ENCODE results near the gene TRIO.

The TRIO gene

DNA sequence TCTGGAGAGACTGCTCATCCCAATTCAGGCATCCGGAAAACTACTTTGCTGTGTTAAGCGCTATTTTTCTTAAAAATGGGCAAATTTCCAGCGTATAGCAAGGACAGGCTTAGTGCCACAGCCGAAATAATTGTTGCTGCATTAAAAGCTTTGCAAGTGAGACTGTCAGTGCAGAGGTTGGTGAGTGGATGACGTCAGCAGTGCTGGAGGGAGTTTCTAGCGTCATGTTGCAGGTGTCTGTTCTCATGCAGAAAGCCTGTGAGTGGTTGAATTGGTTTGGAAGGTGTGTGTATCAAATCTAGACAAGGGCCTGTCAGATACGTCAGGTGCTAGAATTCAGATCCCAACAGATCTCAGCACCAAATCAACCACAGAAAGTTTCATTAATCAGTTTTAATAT is 204.4 kb downstream of the TRIO start:
- Histone ChIP-seq H3K79me2 (ENCODE audit: insufficient read depth, low read length) (no peaks in the 10 kb centered on the region), H3K4me2 (ENCODE audit: low read depth, low read length, poor library complexity, severe bottlenecking) (no peak overlapping the region), H3K4me3 (ENCODE audit: insufficient read depth, low read length, poor library complexity, severe bottlenecking) (no peak overlapping the region), H3K27ac (ENCODE audit: low read depth, low read length) (no peak overlapping the region), H3F3A (ENCODE audit: insufficient read depth) (no peaks in the 10 kb centered on the region), H3K36me3 (ENCODE audit: low read length) (no peaks in the 10 kb centered on the region), H3K27me3 (ENCODE audit: low read length) (no peaks in the 10 kb centered on the region), H3K9me3 (ENCODE audit: insufficient read depth, low read length) (no peaks in the 10 kb centered on the region), H3K9ac (ENCODE audit: low read length) (no peak overlapping the region), H4K20me1 (ENCODE audit: low read depth, low read length) (no peaks in the 10 kb centered on the region), H2AFZ (ENCODE audit: low read depth, low read length, severe bottlenecking) (no peak overlapping the region), H3K9me2 (replicated peaks; ENCODE audit: insufficient read depth, low read length) (no peaks in the 10 kb centered on the region)
- TF ChIP-seq EZH2phosphoT487 (conservative IDR thresholded peaks at IDR 0.05; ENCODE audit: low read length) = no peak
- TF ChIP-seq, protein P1, sequence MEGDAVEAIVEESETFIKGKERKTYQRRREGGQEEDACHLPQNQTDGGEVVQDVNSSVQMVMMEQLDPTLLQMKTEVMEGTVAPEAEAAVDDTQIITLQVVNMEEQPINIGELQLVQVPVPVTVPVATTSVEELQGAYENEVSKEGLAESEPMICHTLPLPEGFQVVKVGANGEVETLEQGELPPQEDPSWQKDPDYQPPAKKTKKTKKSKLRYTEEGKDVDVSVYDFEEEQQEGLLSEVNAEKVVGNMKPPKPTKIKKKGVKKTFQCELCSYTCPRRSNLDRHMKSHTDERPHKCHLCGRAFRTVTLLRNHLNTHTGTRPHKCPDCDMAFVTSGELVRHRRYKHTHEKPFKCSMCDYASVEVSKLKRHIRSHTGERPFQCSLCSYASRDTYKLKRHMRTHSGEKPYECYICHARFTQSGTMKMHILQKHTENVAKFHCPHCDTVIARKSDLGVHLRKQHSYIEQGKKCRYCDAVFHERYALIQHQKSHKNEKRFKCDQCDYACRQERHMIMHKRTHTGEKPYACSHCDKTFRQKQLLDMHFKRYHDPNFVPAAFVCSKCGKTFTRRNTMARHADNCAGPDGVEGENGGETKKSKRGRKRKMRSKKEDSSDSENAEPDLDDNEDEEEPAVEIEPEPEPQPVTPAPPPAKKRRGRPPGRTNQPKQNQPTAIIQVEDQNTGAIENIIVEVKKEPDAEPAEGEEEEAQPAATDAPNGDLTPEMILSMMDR (IDR thresholded peaks at IDR 0.05; ENCODE audit: insufficient read depth, low read length, poor library complexity, severe bottlenecking) = no peak

DNA sequence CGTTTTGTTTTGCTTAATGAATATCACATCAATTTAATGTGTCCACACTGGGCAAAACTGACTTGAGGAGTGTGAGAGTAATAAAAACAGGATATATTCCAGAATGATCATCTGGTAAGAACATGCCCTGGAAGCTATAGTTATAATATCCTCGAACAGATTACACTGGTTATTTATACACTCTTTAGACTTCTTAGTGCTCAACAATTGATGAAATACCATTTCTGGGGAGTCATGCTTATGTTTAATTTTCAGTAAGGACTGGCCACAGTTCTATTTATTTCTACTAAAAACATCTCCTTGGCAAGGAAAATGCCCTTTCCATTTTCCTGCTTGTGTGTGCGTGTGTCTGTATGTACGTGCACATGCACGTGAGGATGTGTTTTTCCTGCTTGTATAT is 205.0 kb downstream of the TRIO start:
- H3F3A ChIP-seq (ENCODE audit: insufficient read depth) = no peaks in the 10 kb centered on the region
- H3K27me3 ChIP-seq (ENCODE audit: low read length) = no peaks in the 10 kb centered on the region
- no peak overlapping the region for H3K27ac ChIP-seq (ENCODE audit: low read depth, low read length)
- H3K4me3 ChIP-seq (ENCODE audit: insufficient read depth, low read length, poor library complexity, severe bottlenecking) = no peak overlapping the region
- H3K9me3 ChIP-seq (ENCODE audit: insufficient read depth, low read length) = no peaks in the 10 kb centered on the region
- TF ChIP-seq, protein P1 (IDR thresholded peaks at IDR 0.05; ENCODE audit: insufficient read depth, low read length, poor library complexity, severe bottlenecking) = no peak
- TF ChIP-seq EZH2phosphoT487 (conservative IDR thresholded peaks at IDR 0.05; ENCODE audit: low read length) = no peak
- no peaks in the 10 kb centered on the region for H3K9me2 ChIP-seq (replicated peaks; ENCODE audit: insufficient read depth, low read length)
- H3K79me2 ChIP-seq (ENCODE audit: insufficient read depth, low read length) = no peaks in the 10 kb centered on the region
- H3K36me3 ChIP-seq (ENCODE audit: low read length) = no peaks in the 10 kb centered on the region
- H3K4me2 ChIP-seq (ENCODE audit: low read depth, low read length, poor library complexity, severe bottlenecking) = no peak overlapping the region
- H2AFZ ChIP-seq (ENCODE audit: low read depth, low read length, severe bottlenecking) = no peak overlapping the region
- no peaks in the 10 kb centered on the region for H4K20me1 ChIP-seq (ENCODE audit: low read depth, low read length)
- H3K9ac ChIP-seq (ENCODE audit: low read length) = no peak overlapping the region

DNA sequence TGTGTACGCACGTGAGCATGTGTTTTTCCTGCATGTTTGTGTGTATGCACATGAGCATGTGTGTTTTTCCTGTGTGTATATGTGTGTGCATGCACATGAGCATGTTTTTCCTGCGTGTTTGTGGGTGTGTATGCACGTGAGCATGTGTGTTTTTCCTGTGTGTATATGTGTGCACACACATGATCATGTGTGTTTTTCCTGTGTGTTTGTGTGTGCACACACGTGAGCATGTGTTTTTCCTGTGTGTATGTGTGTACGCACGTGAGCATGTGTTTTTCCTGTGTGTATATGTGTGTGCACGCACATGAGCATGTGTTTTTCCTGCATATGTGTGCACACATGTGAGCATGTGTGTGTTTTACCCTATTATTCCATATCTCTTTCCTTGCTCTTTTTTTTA is 205.9 kb downstream of the TRIO start:
- no peak overlapping the region for H3K4me2 ChIP-seq (ENCODE audit: low read depth, low read length, poor library complexity, severe bottlenecking)

More for the DNA sequence above, 205.9 kb downstream of the TRIO start:
- Histone ChIP-seq H3F3A (ENCODE audit: insufficient read depth) (no peaks in the 10 kb centered on the region), H3K27ac (ENCODE audit: low read depth, low read length) (no peak overlapping the region), H4K20me1 (ENCODE audit: low read depth, low read length) (no peaks in the 10 kb centered on the region), H3K9me2 (replicated peaks; ENCODE audit: insufficient read depth, low read length) (no peaks in the 10 kb centered on the region), H3K27me3 (ENCODE audit: low read length) (no peaks in the 10 kb centered on the region), H3K9me3 (ENCODE audit: insufficient read depth, low read length) (no peaks in the 10 kb centered on the region), H3K4me3 (ENCODE audit: insufficient read depth, low read length, poor library complexity, severe bottlenecking) (no peak overlapping the region), H3K79me2 (ENCODE audit: insufficient read depth, low read length) (no peaks in the 10 kb centered on the region), H2AFZ (ENCODE audit: low read depth, low read length, severe bottlenecking) (no peak overlapping the region), H3K9ac (ENCODE audit: low read length) (no peak overlapping the region), H3K36me3 (ENCODE audit: low read length) (no peaks in the 10 kb centered on the region)
- TF ChIP-seq, protein P1 (IDR thresholded peaks at IDR 0.05; ENCODE audit: insufficient read depth, low read length, poor library complexity, severe bottlenecking) = no peak
- TF ChIP-seq EZH2phosphoT487 (conservative IDR thresholded peaks at IDR 0.05; ENCODE audit: low read length) = no peak
